ENCODE results near the gene KIF1C.

DNA sequence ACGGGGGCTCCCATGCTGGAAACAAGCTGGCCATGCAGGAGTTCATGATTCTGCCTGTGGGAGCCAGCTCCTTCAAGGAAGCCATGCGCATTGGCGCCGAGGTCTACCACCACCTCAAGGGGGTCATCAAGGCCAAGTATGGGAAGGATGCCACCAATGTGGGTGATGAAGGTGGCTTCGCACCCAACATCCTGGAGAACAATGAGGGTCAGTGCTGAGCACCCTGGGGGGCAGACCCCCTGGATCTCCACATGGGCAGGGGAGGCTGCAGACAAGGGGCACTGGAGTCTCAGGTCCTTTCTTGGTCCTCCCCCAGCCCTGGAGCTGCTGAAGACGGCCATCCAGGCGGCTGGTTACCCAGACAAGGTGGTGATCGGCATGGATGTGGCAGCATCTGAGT is 42.7 kb upstream of the KIF1C start:
- TF ChIP-seq EZH2 (IDR thresholded peaks at IDR 0.05; ENCODE audit: insufficient read depth, poor library complexity, severe bottlenecking) (no peak), EZH2phosphoT487 (IDR thresholded peaks at IDR 0.05; ENCODE audit: insufficient read depth, low read depth) (no peak)

All from GM23248 (cell line).